Skin epidermis (tissue), 12 donors: ENCODE results near the gene COL4A2.

Experiments used
- H3K27ac ChIP-seq, 21 experiments: fragments of 200-600 bp; sonication (generic) in 11 of 21; one replicate each; pipeline ENCODE4 v1.5.0; 2020; ENCODE audit warnings: mild to moderate bottlenecking in 3 of 21, inconsistent platforms in 2 of 21, moderate library complexity in 2 of 21
- H3K4me3 ChIP-seq, 7 experiments: fragments of 200-600 bp; sonication (generic) in 2 of 7; one replicate each; pipeline ENCODE4 v1.5.0; 2020; ENCODE audit warnings: inconsistent platforms in 2 of 7, mild to moderate bottlenecking in 2 of 7, moderate library complexity in 1 of 7

The COL4A2 gene

GRCh38 chr13:110331362-110331761 is 24.3 kb downstream of the COL4A2 start:
- H3K27ac ChIP-seq, result peak overlapping the region in 1 of 21 experiments; percentile 15
- H3K4me3 ChIP-seq, result no peak overlapping the region

GRCh38 chr13:110332750-110333149 is 25.7 kb downstream of the COL4A2 start:
- Histone ChIP-seq H3K4me3 (no peak overlapping the region), H3K27ac (no peak overlapping the region)

- Histone ChIP-seq H3K4me3 (no peak overlapping the region), H3K27ac (no peak overlapping the region)
Observed at GRCh38 chr13:110333837-110334236, 26.8 kb downstream of the COL4A2 start.

- Histone ChIP-seq H3K27ac (no peak overlapping the region), H3K4me3 (no peak overlapping the region)
Observed at GRCh38 chr13:110334256-110334655, 27.2 kb downstream of the COL4A2 start.

GRCh38 chr13:110334841-110335490 is 27.9 kb downstream of the COL4A2 start:
- no peak overlapping the region for H3K4me3 ChIP-seq

GRCh38 chr13:110336108-110336507 is 29.0 kb downstream of the COL4A2 start:
- Histone ChIP-seq H3K27ac (no peak overlapping the region), H3K4me3 (no peak overlapping the region)

More at GRCh38 chr13:110334841-110335490, 27.9 kb downstream of the COL4A2 start:
- no peak overlapping the region for H3K27ac ChIP-seq

- H3K27ac ChIP-seq, result peak overlapping the region in 1 of 21 experiments; percentile 71
- H3K4me3 ChIP-seq, result no peak overlapping the region
Observed at GRCh38 chr13:110336681-110337080, 29.6 kb downstream of the COL4A2 start.

- H3K27ac ChIP-seq, result peak overlapping the region in 5 of 21 experiments; percentile 1 to 71 (median 41)
- no peak overlapping the region for H3K4me3 ChIP-seq
Observed at GRCh38 chr13:110337247-110337646, 30.2 kb downstream of the COL4A2 start.

GRCh38 chr13:110338441-110339101 is 31.5 kb downstream of the COL4A2 start:
- peak overlapping the region in 12 of 21 experiments; percentile 11 to 76 (median 44) for H3K27ac ChIP-seq
- no peak overlapping the region for H3K4me3 ChIP-seq

GRCh38 chr13:110339263-110339662 is 32.2 kb downstream of the COL4A2 start:
- no peak overlapping the region for H3K4me3 ChIP-seq
- peak overlapping the region in 2 of 21 experiments; percentile 41 to 71 for H3K27ac ChIP-seq

- H3K27ac ChIP-seq, result peak overlapping the region in 9 of 21 experiments; percentile 2 to 71 (median 53)
- H3K4me3 ChIP-seq, result no peak overlapping the region
Observed at GRCh38 chr13:110339975-110340550, 33.0 kb downstream of the COL4A2 start.

- Histone ChIP-seq H3K27ac (peak overlapping the region in 14 of 21 experiments; percentile 18 to 78 (median 59)), H3K4me3 (no peak overlapping the region)
Observed at GRCh38 chr13:110340812-110341444, 33.8 kb downstream of the COL4A2 start.

- Histone ChIP-seq H3K4me3 (no peak overlapping the region), H3K27ac (peak overlapping the region in 12 of 21 experiments; percentile 23 to 78 (median 62))
Observed at GRCh38 chr13:110341445-110342244, 34.6 kb downstream of the COL4A2 start.

GRCh38 chr13:110342474-110342873 is 35.4 kb downstream of the COL4A2 start:
- Histone ChIP-seq H3K4me3 (no peak overlapping the region), H3K27ac (peak overlapping the region in 3 of 21 experiments; percentile 2 to 63 (median 6))

GRCh38 chr13:110343241-110343865 is 36.3 kb downstream of the COL4A2 start:
- peak overlapping the region in 2 of 21 experiments; percentile 6 to 7 for H3K27ac ChIP-seq
- no peak overlapping the region for H3K4me3 ChIP-seq

- peak overlapping the region in 1 of 21 experiments; percentile 1 for H3K27ac ChIP-seq
- H3K4me3 ChIP-seq, result no peak overlapping the region
Observed at GRCh38 chr13:110344320-110344719, 37.2 kb downstream of the COL4A2 start.

GRCh38 chr13:110345266-110345665 is 38.2 kb downstream of the COL4A2 start:
- Histone ChIP-seq H3K4me3 (no peak overlapping the region), H3K27ac (no peak overlapping the region)

GRCh38 chr13:110345701-110346100 is 38.6 kb downstream of the COL4A2 start:
- Histone ChIP-seq H3K4me3 (no peak overlapping the region), H3K27ac (no peak overlapping the region)

GRCh38 chr13:110346661-110347067 is 39.6 kb downstream of the COL4A2 start:
- peak overlapping the region in 8 of 21 experiments; percentile 6 to 64 (median 35) for H3K27ac ChIP-seq
- H3K4me3 ChIP-seq, result no peak overlapping the region
